ENCODE results near the gene PPP2R2D.
"Not testable (repeated sequence)": the region's sequence is repeated elsewhere in the genome, so short reads cannot be mapped to it uniquely, and the experiment has no call there.

Gene PPP2R2D

DNA sequence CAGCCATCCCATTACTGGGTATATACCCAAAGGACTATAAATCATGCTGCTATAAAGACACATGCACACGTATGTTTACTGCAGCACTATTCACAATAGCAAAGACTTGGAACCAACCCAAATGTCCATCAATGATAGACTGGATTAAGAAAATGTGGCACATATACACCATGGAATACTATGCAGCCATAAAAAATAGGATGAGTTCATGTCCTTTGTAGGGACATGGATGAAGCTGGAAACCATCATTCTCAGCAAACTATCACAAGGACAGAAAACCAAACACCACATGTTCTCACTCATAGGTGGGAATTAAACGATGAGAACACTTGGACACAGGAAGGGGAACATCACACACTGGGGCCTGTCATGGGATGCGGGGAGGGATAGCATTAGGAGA is 87.0 kb downstream of the PPP2R2D start:
- not testable (repeated sequence) for H3K36me3 ChIP-seq (ENCODE audit: control insufficient read depth, insufficient read depth, low read length); H3K9ac ChIP-seq (ENCODE audit: low read depth, low read length); H3K9me3 ChIP-seq (ENCODE audit: control insufficient read depth, insufficient read depth, low read length); H3K4me3 ChIP-seq (ENCODE audit: low read depth, low read length); H3K4me1 ChIP-seq (ENCODE audit: control insufficient read depth, insufficient read depth, low read length)
- H3K27me3 ChIP-seq (ENCODE audit: control insufficient read depth, insufficient read depth, low read length), result peaks cover 15% of the 10 kb centered on the region

DNA sequence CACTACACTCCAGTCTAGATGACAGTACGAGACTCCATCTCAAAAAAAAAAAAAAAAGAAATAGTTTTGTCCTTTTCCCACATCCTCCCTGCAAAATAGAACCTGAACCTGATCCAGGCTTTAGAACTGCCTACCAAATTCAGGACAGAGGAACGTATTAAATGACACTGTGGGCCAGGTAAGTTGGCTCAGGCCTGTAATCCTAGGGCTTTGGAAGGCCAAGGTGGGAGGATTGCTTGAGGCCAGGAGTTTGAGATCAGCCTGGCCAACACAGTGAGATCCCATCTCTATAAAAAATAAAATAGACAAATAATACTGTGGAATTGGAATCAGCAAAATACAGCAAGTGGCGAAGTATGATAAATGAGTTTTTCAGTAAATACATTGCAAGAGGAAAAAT is 90.9 kb downstream of the PPP2R2D start:
- Histone ChIP-seq H3K27me3 (ENCODE audit: control insufficient read depth, insufficient read depth, low read length) (no peaks in the 10 kb centered on the region), H3K36me3 (ENCODE audit: control insufficient read depth, insufficient read depth, low read length) (no peaks in the 10 kb centered on the region), H3K4me1 (ENCODE audit: control insufficient read depth, insufficient read depth, low read length) (no peaks in the 10 kb centered on the region), H3K4me3 (ENCODE audit: low read depth, low read length) (no peak overlapping the region), H3K9ac (ENCODE audit: low read depth, low read length) (no peak overlapping the region), H3K9me3 (ENCODE audit: control insufficient read depth, insufficient read depth, low read length) (no peaks in the 10 kb centered on the region)

DNA sequence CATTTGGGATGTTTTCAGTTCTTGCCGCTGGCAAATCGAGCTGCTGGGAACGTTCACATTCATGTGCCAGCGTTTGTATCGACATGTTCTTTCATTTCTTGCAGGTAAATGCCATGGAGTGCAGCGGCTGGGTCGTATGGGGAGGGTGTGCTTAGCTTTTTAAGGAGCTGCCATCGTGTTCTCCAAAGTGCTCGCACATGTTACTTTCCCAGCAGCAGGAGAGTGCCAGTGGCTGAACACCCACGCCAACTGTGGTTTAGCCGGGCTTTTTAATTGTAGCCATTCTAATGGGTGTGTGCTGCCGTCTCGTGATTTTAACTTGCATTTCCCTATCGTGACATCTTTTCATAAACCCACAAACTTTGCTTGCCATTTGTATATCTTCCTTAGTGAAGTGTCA is 92.5 kb downstream of the PPP2R2D start:
- no peak overlapping the region for H3K9ac ChIP-seq (ENCODE audit: low read depth, low read length)
- no peaks in the 10 kb centered on the region for H3K9me3 ChIP-seq (ENCODE audit: control insufficient read depth, insufficient read depth, low read length)
- no peaks in the 10 kb centered on the region for H3K27me3 ChIP-seq (ENCODE audit: control insufficient read depth, insufficient read depth, low read length)
- peaks cover 8% of the 10 kb centered on the region for H3K4me1 ChIP-seq (ENCODE audit: control insufficient read depth, insufficient read depth, low read length)
- H3K36me3 ChIP-seq (ENCODE audit: control insufficient read depth, insufficient read depth, low read length), result no peaks in the 10 kb centered on the region
- no peak overlapping the region for H3K4me3 ChIP-seq (ENCODE audit: low read depth, low read length)

DNA sequence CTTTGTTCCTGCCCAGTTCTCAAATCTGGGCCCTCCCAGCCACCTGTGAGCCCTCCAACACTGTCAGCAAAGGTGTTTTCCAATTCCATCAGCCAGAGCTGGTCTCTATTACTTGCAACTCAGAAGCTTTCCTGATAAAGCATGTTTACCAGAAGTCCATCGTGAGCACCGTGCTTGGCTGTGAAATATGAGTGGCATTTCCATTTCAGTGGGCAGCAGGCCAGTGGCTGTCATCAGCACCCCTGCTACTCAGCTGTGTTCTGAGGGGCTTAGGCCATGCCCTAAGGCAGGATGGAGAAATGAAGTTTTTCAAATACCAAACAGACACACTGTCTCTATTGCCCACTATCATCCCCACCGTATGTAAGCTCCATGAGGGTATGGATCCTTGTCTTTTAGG is 93.6 kb downstream of the PPP2R2D start:
- Histone ChIP-seq H3K4me1 (ENCODE audit: control insufficient read depth, insufficient read depth, low read length) (peaks cover 8% of the 10 kb centered on the region), H3K36me3 (ENCODE audit: control insufficient read depth, insufficient read depth, low read length) (no peaks in the 10 kb centered on the region), H3K9me3 (ENCODE audit: control insufficient read depth, insufficient read depth, low read length) (no peaks in the 10 kb centered on the region), H3K9ac (ENCODE audit: low read depth, low read length) (no peak overlapping the region), H3K4me3 (ENCODE audit: low read depth, low read length) (no peak overlapping the region), H3K27me3 (ENCODE audit: control insufficient read depth, insufficient read depth, low read length) (no peaks in the 10 kb centered on the region)

DNA sequence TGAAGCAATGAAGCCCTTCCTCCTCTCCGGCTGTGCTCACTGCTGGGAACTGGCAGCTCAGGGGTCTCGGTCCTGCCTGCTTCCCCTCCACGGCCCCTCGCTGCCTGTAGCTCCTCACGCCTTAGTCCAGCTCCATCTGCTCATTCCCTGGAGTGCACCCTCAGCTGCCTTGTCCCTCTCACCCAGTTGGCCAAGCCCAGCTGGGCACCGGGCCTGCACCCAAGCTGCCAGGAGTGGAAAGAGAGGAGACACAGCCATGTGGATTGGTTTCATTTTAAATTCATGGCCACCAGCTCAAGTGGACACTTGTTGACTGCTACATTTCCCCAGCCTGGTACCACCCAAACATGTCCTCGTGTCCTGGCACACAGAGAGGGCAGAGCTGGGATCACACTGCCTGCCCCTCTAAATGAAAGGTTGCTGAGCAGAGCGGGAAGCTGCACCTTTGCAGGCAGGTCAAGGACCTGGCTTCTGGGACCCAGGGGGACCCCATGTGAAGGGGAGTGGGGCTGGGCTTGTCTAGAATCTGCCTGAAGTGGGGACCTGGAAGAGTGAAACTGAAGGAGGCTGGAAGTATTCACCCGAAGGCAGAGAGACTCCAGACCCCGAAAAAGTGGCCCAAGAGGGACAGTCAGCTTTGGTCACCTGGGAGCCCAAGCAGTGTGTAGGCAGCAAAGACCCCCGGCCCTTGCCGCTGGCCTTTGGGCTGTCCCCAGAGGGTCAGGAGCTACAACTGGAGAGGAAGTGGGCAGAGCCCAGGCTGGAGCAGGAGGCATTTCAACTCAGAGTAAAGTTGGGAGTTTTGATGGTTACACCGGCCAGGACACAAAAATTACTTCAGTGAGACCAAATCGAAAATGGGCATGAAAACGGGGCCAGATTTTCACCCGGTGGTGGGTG is 95.9 kb downstream of the PPP2R2D start:
- Histone ChIP-seq H3K36me3 (ENCODE audit: control insufficient read depth, insufficient read depth, low read length) (no peaks in the 10 kb centered on the region), H3K9ac (ENCODE audit: low read depth, low read length) (no peak overlapping the region), H3K9me3 (ENCODE audit: control insufficient read depth, insufficient read depth, low read length) (no peaks in the 10 kb centered on the region), H3K27me3 (ENCODE audit: control insufficient read depth, insufficient read depth, low read length) (no peaks in the 10 kb centered on the region), H3K4me3 (ENCODE audit: low read depth, low read length) (no peak overlapping the region), H3K4me1 (ENCODE audit: control insufficient read depth, insufficient read depth, low read length) (peaks cover 8% of the 10 kb centered on the region)

DNA sequence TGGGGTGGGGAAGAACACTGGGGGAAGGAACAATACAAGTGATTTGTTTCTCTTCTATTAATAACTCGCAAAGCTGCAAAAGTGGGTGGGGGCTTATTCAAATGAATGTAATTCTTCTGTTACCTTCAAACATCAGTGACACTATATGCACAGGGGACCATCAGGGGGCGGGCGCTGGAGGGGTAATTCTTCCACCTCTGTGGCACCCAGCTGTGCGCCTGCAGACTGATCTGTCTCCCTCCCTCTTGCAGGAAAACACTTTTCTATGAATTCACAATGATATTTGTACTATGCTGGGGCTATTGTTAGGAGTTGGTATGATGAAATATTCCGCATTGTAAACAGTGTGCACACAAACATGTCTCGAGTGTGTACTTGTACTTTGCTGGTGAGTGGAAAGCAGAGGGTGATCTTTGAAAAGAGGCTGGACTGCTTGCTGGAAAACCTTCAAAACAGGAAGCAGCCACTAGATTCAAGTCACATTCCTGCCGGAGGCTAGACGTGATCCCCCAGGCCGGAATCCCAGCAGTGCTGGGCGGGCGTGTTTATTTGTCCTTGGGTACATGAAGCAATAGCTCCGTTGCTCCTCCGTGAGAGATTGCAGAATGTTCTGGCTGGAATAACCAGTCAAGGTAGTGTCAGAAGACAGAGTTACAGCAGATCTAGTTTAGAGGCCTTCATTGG is 96.7 kb downstream of the PPP2R2D start:
- H3K9ac ChIP-seq (ENCODE audit: low read depth, low read length), result no peak overlapping the region
- no peak overlapping the region for H3K4me3 ChIP-seq (ENCODE audit: low read depth, low read length)
- peaks cover 8% of the 10 kb centered on the region for H3K4me1 ChIP-seq (ENCODE audit: control insufficient read depth, insufficient read depth, low read length)
- H3K27me3 ChIP-seq (ENCODE audit: control insufficient read depth, insufficient read depth, low read length), result no peaks in the 10 kb centered on the region
- no peaks in the 10 kb centered on the region for H3K9me3 ChIP-seq (ENCODE audit: control insufficient read depth, insufficient read depth, low read length)
- no peaks in the 10 kb centered on the region for H3K36me3 ChIP-seq (ENCODE audit: control insufficient read depth, insufficient read depth, low read length)

DNA sequence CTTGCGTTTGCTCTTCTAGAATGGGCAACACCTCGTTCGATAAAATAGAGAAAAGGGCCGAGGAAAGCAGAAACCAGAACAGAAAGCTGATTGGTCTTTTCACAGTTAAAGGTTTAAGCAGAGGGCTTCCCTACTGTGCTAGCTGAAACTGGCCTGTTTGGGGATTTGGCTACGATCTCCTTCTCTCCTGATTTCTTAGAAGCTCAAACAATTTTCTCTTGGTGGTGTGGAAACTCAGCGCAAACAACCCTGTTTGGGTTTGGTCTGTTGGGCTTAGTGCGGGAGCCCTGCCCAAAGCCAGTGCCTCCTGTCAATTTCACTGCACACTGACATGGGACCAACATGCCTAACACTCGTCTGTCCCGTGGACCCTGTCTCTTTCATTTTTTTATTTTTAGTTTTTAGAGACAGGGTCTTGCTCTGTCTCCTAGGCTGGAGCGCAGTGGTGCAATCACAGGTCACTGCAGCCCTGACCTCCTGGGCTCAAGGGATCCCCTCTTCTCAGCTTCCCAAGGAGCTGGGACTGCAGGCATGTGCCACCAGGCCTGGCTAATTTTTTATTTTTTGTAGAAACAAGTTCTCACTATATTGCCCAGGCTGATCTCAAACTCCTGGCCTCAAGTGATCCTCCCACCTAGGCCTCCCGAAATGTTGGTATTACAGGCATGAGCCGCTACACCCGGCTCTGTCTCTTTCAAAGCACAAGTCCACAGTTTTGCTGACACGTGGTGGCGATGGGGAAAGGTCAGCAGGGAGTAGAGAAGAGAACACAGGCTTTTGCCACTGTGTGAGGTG is 97.4 kb downstream of the PPP2R2D start:
- peaks cover 8% of the 10 kb centered on the region for H3K4me1 ChIP-seq (ENCODE audit: control insufficient read depth, insufficient read depth, low read length)
- no peaks in the 10 kb centered on the region for H3K36me3 ChIP-seq (ENCODE audit: control insufficient read depth, insufficient read depth, low read length)
- no peaks in the 10 kb centered on the region for H3K9me3 ChIP-seq (ENCODE audit: control insufficient read depth, insufficient read depth, low read length)
- H3K4me3 ChIP-seq (ENCODE audit: low read depth, low read length), result no peak overlapping the region
- H3K9ac ChIP-seq (ENCODE audit: low read depth, low read length), result no peak overlapping the region
- H3K27me3 ChIP-seq (ENCODE audit: control insufficient read depth, insufficient read depth, low read length), result no peaks in the 10 kb centered on the region

DNA sequence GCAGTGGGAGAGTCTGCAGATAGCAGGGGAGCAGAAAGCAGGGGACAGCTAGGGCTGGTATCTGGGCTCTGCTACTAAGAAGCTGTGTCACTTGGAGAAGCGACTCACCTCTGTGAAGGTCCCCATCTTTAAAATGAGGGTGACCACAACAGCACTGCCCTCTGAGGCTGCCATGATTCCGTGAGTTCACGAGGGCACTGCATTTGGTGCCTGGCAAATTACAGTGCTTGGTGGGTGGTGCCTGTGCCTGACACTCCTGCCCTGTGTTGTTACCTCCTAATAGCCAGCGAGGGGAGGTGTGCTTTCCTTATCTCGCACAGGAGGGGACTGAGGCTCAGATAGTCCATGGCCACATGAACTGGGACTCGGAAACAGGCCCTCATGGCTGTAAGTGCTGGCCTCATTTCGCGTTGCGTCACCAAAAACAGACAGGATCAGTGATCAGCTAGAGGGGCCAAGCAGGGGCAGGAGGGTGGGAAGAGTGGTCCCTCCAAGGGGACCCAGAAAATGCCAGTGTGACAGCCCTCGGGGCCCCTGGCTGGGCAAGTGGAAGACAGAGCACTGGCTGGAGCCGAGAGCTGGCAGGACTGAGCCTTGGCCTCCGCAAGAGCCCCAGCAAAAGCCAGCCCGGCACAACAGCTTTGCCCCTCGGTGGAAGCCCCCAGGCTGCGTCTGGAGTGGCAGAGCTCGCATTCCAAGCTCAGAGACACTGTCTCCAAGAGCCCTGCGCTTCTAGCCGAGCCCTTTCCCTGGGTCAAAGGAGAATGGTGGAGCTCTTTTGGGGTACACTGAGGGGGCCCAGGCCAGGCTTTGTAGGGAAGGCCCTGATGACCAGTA is 98.3 kb downstream of the PPP2R2D start:
- Histone ChIP-seq H3K27me3 (ENCODE audit: control insufficient read depth, insufficient read depth, low read length) (no peaks in the 10 kb centered on the region), H3K4me1 (ENCODE audit: control insufficient read depth, insufficient read depth, low read length) (peaks cover 8% of the 10 kb centered on the region), H3K9ac (ENCODE audit: low read depth, low read length) (no peak overlapping the region), H3K9me3 (ENCODE audit: control insufficient read depth, insufficient read depth, low read length) (no peaks in the 10 kb centered on the region), H3K4me3 (ENCODE audit: low read depth, low read length) (no peak overlapping the region), H3K36me3 (ENCODE audit: control insufficient read depth, insufficient read depth, low read length) (no peaks in the 10 kb centered on the region)

DNA sequence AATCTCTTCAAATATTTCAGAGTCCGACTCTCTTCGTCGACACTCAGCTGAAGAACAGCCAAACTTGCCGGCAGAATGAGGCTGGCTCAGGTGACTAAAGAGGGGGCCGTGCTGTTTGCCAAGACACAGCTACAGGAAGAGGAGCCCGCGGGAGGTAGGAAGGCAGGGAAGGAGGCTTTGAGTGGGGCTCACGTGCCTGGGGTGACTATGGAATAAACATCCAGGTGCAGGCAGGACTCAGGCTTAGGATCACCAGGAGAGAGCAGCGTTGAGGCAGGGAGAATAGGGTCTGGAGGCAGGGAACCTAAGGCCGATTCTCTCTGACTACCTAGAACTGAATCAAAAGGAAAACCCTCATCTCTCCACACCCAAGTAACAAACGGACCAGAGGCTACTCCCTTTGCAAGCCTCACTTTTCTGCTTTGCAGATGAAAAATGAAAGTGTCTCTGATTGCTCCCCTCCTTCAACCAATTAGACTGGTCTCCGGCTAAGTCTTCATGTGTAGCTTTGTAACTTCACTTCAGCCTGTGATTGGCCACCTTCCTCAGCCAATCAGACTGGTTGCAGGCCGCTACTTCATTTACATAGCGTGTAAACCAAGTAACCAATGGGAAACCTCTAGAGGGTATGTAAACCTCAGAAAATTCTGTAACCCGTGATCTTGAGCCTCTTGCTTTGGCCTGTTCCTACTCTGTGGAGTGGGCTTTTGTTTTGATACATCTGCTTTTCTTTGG is 100.6 kb downstream of the PPP2R2D start:
- H3K4me3 ChIP-seq (ENCODE audit: low read depth, low read length), result no peak overlapping the region
- no peaks in the 10 kb centered on the region for H3K27me3 ChIP-seq (ENCODE audit: control insufficient read depth, insufficient read depth, low read length)
- H3K9ac ChIP-seq (ENCODE audit: low read depth, low read length), result no peak overlapping the region
- no peaks in the 10 kb centered on the region for H3K9me3 ChIP-seq (ENCODE audit: control insufficient read depth, insufficient read depth, low read length)
- no peaks in the 10 kb centered on the region for H3K36me3 ChIP-seq (ENCODE audit: control insufficient read depth, insufficient read depth, low read length)
- peaks cover 9% of the 10 kb centered on the region for H3K4me1 ChIP-seq (ENCODE audit: control insufficient read depth, insufficient read depth, low read length)

DNA sequence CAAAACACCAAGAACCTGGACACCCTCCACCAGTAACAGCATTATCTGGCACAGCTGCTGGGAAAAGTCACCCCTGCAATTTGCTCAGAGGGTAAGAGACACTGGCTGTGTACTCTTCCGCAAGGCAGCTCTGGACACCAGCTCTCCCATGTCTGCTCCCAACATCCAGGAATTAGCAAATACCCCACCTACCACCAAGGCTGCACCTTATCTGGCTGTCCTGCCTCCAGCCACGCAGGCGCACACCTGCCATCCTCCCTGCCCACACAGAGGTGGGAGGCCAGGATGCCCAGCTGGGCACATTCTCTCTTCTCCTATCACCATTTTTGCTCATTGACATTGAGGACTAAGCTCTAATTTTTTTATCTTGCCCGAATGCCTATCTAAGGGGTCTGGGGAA is 101.2 kb downstream of the PPP2R2D start:
- H3K27me3 ChIP-seq (ENCODE audit: control insufficient read depth, insufficient read depth, low read length), result no peaks in the 10 kb centered on the region
- no peaks in the 10 kb centered on the region for H3K9me3 ChIP-seq (ENCODE audit: control insufficient read depth, insufficient read depth, low read length)
- no peak overlapping the region for H3K4me3 ChIP-seq (ENCODE audit: low read depth, low read length)
- peaks cover 11% of the 10 kb centered on the region for H3K4me1 ChIP-seq (ENCODE audit: control insufficient read depth, insufficient read depth, low read length)
- no peak overlapping the region for H3K9ac ChIP-seq (ENCODE audit: low read depth, low read length)
- H3K36me3 ChIP-seq (ENCODE audit: control insufficient read depth, insufficient read depth, low read length), result no peaks in the 10 kb centered on the region
